ENCODE measurements around the gene PPP1R13L.

Gene PPP1R13L

DNA sequence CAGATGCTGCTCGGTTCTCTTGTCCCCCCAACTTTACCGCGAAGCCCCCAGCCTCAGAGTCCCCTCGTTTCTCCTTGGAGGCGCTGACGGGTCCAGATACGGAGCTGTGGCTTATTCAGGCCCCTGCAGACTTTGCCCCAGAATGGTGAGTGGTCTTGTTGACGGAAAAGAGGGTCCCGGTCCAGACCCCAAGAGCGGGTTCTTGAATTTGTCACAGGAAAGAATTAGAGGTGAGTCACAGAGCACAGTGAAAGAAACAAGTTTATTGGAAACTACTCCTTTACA is 2.2 kb upstream of the PPP1R13L start:
- DNase-seq (ENCODE audit: low read depth in 2 of 2), result no peak

DNA sequence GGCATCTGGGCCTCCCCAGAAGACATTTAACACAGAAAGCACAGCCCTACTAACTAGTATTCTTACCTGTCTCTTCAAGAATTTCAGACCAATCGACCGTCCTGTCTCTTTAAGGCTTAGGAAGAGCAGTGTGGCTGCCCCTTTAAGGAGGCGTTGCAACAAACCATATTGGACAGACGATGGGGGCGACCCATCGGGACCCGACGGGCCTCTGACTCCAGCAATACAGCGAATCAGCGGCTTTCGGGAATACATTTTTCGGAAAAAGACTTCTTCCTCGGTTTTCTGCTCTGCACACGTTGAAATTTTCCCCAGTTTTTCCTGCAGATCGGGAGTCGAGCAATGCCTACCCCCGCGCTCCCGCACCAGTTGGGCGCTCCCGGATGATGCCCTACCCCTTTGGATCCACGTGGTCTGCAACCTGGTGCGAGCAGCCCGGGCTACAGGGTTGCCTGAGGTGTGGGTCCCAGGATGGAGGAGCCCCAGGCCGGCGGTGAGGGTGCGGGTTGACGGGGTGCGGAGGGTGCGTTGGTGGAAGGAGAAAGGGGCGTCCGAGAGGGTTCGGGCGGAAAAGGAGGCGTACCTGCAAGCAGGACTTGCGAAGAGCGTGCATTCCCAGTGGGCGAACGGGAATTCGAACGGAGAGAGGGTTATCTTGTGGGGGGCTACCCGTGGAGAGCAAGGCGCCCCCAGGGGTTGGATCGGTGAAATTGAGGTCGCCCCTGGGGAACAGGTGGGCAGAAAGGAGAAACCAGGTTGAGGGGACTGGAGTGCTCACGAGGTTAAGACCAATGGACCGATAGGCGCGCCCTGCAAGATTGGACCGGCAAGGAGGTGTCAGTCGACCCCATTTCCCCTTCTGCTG is 1.6 kb upstream of the PPP1R13L start, which contains the start of gene POLR1G:
Gene POLR1G (plus strand): TSS at position 419 of the 865 bp plus-strand sequence. CDS start 53 bp downstream, at position 472.
- DNase-seq (ENCODE audit: low read depth in 2 of 2), result peak; percentile 60 to 61

DNA sequence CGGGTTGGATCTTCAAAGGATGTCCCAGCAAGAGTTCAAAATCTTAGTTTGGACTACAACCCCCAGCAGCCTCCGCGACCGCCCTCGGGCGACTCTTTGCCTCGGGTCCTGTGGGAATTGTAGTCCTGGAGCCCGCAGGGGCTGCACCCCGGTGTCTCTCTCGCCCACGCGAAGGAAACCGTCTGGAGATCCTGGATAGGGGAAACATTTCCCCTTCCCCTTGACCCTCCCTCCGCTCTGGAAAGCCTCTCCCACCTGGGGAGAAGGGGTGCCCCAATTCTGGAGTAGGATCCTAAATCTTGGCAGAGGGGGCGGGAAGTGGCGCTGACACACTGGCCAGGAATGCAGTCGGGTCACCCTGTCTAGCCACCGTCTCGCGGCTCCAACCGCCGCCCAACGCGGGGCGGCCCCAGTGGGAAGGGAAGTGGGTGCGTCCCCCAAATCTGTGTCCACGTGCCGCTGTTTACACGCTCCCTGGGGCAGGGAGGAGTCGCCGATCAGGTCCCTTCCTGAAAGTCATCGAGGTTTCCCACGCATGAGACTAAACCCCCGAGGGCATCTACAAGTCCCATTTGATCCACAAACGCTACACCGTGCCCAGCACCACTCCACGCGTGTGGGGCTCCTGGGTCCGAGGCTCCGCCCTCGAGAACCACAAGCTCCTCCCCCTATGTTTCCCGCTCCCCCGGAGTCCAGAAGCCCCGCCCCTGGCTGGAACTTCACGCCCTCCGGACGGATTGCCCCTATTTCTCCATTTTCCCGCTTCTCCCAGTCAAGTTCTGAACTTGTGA is 761 bp upstream of the PPP1R13L start:
- peak; percentile 66 to 74 for DNase-seq (ENCODE audit: low read depth in 2 of 2)

DNA sequence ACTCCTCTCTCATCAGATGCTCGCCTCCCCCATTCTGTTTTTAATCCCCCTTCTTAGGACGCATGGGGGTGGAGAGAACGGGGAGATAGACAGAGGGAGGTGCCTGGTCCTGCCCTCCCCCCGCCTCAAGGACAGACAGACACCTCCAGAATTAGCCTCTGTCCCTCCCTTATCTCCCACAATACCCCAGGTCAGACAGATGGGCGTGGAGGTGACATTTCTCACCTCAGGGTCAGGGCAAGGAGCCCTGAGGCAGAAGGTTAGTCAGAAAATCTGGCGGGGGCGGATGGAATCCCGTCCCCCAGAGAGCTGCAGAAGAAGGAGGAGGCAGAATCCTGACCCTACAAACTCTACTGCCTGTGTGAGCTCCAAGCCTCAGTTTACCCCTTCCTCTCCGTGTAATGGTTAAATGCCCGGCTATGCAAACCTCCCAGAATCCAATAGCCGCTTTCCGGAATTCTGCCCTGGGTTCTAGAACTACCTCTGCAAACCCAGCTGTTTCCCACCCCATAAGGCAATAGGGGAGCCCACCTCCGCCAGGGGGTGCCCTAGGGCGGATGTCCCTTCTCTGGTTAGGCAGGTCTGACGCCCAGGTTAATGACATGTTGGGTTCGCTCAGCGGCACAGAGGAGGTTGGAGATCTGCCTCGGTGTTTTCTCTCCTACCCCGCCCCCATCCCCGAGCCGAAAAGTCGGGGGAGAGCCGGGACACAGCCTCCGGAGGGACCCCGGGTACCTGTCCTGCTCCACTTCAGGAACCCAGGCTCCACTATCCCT is 900 bp downstream of the PPP1R13L start:
- DNase-seq (ENCODE audit: low read depth in 2 of 2), result peak in 1 of 2 donors; percentile 43

DNA sequence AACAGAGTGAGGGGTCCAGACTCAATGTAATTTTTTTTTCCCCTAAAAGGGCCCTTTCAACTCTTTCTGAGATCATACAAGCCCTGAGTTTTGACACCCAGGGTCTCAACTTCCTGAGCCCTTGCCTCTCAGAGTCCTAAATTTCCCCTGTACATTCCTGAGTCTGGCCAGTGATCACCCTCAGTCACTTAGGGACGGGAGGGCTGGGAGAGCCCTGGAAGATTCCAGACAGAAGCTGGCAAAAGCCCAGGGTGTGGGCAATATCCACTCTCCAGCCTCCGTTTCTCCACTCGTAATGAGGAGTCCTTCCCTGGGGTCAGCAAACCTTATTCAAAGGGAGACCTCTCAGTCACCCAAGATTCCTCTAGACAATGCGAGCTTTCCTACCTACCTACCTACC is 1.6 kb downstream of the PPP1R13L start:
- DNase-seq (ENCODE audit: low read depth in 2 of 2), result no peak

DNA sequence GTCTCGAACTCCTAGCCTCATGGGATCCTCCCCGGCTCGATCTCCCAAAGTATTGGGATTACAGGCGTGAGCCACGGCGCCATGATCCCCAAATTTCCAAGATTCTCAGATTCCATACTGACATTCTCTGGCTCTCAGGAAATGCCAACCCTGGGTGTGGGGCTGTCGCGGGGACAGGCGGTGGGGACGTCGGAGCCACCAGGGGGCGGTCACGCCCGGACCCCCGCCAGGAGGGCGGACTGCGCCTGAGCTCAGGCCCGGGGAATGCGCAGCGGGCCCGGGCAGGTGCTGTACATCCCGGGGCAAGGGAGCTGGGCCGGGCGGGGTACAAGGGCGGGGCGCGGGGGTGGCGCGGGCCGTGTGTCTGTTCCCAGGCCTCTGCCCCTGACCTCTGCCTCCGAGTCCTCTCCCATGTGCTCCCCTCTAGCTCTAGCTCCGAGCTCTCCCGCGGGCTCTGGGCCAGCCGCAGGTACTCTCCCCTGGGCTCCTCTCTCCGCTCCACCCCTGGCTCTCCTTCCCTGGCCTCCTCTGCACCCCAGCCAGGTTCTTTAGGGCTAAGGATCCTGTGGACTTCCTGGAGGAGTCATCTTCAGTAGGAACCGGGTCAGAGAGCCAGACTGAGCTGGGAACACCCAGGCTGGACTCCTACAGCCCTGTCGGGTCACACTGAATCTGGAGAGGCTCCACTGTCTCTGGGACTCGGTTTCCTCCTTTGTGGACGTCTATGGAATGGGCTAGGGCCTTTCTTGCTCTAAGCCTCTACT is 2.4 kb downstream of the PPP1R13L start:
- DNase-seq (ENCODE audit: low read depth in 2 of 2), result no peak

DNA sequence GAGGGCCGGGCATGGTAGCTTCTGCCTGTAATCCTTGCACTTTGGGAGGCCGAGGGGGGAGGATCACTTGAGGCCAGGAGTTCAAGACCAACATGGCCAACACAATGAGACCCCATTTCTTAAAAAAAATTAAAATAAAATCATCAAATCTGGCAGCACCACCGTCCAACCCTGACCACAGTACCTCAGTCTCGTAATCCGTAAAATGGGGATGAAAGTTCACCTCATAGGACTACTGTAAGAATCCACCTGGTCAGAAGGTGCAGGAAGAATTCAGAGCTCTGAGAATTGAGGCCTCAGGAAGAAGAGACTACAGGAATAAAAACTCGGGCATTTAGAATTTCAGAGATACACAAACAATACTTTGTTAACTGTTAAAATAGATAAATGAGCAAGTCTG is 3.1 kb downstream of the PPP1R13L start:
- DNase-seq (ENCODE audit: low read depth in 2 of 2), result no peak

DNA sequence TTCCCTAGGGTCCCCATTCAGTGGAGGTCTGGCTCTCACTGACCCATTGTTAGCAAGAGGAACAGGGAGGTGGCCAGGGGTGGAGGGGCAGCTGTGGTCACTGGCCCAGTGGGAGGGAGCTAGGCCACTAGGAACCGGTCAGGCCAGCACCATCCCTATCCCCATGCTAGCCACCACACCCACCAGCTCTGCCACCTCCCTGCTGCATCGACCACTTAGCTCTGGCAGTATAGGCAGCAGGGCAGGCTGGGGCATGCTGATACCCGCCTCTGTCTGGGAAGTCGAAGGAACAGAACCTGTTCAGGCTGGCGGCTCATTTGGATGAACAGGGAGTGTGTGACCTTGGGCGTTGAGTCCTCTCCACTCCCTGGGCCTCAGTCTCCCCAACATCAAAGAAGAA is 4.7 kb downstream of the PPP1R13L start:
- DNase-seq (ENCODE audit: low read depth in 2 of 2), result no peak

DNA sequence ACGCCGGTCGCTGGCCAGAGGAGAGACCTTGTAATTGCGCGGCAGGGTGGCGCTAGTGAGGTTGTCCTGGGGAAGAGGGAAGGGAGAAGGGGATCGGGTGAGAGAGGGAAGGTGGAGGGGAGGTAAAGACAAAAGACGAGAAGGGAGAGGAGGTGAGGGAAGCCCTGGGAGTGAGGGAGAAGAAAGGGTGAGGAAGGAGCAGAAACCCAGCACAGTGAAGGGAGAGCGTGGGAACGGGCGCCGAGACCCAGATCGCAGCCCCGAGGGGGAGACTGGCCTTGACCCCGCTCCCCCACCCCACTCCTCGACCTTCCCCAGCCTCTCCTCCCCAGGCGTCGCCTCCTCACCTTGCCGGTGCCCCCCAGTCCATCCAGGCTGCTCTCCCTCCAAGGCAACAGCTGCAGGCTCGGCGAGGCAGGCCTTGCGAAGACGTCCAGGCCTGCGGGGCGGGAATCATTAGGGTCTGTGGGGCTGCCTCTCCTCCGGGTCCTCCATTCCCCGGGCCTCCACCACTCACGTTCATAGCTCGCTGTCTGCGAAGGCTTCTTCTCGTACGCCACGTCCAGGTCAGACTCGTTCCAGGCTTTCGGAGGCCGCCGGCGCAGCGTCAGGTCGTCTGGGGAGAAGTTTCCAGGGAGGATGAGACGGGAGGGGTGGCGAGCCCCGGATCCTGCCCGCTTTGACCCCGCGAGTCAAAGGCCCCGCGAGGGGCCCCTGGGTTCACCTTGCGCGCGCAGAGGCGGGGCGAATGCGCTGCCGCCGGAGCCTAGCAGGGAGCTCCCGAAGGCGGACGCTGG is 8.8 kb downstream of the PPP1R13L start:
- DNase-seq (ENCODE audit: low read depth in 2 of 2), result no peak

DNA sequence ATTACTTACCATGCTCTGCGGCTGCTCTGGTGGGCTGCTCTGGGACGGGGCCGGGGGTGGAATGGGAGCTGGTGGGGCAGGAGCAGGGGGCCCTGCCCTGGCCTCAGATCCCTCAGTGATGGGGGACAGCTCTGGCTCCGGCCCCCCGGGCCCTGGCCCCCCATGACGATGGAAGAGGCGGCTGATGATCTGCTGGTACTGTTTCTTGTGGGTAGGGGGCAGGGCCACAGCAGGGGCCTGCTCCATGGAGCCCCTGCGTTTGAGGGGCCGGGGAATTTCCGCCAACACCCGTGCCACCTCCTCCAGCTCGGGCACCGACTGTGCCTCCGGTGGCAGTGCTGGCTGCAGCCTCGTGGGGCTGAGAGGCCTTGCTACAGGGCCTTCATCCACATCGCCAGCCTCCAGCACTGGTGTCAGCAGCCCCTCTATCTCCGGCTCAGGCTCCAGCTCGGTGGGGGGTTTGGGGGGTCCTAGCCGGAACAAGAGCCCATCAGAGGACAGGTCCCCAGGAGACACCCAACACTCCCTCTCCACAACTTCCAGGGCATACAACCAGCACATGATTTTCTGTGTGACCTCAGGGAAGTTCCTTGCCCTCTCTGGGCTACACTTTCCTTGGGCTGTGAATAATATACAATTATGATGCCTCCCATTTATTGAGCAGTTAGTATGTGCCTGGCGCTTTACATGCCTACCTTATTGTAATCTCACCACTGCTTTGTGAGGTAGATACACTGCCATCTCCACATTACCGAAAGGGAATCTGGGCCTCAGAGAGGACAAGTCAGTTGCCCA is 12.8 kb downstream of the PPP1R13L start:
- DNase-seq (ENCODE audit: low read depth in 2 of 2), result no peak

DNA sequence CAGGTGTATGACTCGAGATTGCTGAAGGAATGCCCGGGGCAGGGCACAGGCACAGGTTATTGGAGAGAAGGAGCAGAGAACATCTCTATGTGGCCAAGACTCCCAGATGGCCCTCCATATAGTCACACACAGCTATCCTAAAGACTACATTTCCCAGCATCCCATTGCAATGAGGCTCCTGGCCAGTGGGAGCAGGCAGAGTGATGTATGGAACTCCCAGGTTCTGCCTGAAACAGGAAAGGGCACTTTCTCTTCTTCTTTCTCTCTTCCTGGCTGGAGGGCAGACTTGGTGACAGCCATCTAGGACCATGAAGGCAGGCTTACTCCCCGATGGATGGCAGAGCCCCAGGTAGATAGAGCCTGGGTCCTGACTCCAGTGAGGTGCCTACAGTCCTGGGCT is 13.5 kb downstream of the PPP1R13L start:
- DNase-seq (ENCODE audit: low read depth in 2 of 2), result no peak

DNA sequence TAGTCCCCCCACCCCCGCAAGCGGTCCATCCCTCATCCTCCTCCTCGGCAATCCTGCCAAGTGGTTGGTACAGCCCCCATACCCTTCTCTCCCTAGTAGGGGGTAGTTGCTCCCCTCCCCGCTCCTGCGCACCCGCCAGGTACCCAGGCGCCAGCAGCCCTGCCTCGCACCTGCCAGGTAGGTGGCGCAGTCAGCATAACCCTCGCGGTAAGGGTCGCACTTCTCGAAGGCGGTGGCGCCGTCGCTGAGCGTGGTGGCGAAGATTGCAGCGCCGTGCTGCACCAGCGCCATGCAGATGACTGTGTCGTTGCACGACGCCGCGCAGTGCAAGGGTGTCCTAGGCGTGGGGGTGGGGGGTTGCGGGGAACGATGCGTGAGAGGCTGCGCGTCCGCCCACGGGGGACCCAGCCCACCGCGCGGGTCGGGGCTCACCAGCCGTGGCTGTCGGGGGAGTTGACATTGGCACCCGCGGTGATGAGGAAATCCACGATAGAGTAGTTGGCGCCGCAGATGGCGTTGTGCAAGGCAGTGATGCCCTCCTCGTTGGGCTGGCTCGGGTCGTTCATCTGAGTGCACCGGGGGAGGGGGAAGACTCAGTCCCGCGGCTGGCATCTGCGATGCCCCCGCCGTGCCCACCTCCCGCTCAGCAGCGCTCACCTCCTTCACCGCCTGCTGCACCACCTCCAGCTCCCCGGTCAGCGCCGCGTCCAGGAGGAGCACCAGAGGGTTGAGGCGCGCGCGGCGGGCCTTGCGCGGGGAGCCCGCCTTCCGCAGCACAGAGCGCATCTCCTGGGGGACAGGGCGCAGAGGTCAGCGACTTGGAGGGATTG is 19.3 kb downstream of the PPP1R13L start:
- DNase-seq (ENCODE audit: low read depth in 2 of 2), result no peak

DNA sequence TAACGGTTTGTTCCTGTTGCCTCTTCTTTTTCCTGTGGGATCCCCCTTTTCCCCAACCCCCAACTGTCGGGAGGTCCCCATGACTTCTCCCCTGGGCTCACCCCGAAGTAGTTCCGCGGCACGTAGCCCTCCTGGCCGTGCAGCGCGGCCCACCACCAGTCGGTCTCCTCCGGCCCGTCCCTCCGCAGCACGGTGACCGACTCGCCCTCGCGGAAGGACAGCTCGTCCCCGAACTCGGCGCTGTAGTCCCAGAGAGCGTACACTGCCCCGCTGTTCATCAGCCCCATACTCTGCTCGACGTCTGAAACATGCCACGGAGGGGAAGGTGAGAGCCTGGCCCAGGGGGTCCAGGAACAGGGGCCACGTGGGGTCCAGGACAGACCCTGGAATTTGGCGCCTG is 22.4 kb downstream of the PPP1R13L start:
- DNase-seq (ENCODE audit: low read depth in 2 of 2), result no peak

DNA sequence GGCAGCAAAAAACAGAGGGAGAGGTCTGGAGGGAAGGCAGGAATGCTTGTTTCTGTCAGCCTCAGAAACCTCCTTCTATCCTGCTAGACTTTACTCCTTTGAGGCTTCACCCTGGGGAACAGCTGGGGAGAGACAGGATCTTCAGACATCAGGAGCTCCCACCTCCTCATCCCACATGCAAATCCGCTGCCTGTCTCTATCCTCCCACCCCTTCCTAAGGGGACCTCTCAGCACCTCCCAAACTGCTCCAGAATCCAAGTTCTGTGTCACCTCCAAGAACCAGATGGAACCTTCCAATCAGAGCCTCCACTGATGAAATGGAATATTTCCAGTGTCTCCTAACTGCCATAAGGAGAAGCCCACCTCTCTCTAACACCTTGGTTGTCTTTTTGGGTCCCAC is 24.8 kb downstream of the PPP1R13L start:
- no peak for DNase-seq (ENCODE audit: low read depth in 2 of 2)

DNA sequence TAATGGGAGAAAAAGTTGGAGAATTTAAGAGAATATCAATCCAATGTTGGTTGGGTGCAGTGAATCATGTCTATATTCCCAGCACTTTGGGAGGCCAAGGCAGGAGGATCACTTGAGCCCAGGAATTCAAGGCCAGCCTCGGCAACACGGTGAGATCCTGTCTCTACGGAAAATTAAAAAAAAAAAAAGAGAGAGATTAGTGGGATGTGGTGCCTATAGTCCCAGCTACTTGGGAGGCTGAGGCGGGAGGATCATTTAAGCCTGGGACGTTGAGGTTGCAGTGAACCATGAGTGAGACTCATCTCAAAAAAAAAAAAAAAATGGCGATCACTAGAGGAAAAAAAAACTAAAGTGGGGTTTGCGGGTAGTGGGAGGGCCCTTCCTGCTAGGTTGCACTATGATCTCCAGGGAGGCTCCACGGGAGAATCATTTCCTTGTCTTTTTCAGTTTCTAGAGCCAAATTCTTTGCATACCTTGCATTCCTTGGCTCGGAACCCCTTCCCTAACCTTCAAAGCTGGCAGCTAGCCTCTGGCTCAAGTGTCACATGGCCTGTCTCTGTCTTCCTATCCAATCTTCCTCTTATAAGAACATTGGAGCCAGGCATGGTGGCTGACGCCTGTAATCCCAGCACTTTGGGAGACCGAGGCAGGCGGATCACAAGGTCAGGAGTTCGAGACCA is 28.7 kb downstream of the PPP1R13L start:
- no peak for DNase-seq (ENCODE audit: low read depth in 2 of 2)

DNA sequence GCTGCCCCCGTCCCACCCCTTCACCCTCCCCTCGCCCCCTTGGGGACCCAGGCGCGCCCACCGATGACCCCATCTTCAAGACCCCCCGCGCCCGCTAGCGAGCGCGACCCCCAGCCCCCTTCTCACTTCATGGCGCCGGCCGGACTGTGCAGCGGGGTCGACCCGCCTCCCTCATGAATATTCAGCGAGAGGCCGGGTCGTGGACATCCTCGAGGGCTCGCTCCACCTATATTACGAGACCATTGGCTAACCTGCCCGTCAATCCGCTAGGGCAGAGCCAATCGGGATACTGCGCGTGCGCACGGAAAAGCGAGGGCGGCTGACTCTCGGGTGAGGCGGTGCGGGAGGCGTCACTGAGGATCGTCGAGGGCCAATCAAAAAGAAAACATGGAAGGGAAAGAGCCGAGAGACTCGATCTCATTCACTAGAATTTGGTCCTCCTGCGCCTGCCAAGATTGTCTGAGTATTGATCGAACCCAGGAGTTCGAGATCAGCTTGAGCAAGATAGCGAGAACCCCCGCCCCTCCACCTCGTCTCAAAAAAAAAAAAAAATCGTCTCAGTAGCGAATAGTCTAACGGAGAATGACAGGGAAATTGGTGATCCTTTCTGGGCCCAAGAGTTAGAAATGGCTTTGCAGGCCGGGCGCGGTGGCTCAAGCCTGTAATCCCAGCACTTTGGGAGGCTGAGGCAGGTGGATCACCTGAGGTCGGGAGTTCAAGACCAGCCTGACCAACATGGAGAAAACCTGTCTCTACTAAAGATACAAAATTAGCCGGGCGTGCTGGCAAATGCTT is 34.3 kb downstream of the PPP1R13L start, which contains the start of gene ERCC2:
Gene ERCC2 (minus strand): TSS at position 164 of the 795 bp plus-strand sequence. CDS start 33 bp downstream, at position 131.
- peak; percentile 98 to 99 for DNase-seq (ENCODE audit: low read depth in 2 of 2)

DNA sequence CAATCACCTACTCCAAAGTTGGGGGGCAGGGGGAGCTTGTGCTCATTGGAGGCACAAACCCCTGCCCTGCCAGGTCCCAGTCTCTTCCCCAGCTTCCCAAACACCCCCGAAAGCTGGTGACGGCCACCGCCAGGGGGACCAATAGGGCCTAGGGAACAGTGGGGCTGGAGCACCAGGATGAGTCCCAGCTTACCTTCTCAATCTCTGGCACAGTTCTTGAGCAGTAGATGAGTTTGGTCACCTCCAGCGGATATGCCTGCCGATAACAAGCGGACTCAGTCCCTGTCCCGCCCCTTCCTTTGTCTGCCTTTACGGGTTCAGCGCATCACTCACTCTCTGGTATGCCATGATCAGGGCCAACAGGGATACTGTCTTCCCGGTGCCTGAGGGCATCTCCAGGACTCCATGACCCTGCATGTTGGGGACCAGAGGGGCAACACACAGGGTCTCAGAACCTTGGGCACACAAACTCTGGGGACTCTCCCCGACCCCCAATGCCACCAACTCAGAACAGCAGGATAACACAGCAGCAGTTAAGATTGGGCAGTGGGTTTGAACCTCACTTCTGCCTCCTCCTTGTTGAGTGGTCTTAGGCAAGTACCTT is 36.0 kb downstream of the PPP1R13L start:
- no peak for DNase-seq (ENCODE audit: low read depth in 2 of 2)

All from stimulated activated CD8-positive, alpha-beta memory T cell treated with anti-CD3 and anti-CD28 coated beads, Interleukin-15, amount 100 ng/mL, for 4 hours (primary cell).